ENCODE results near the gene EIF2D.
"Not testable (repeated sequence)": the region's sequence is repeated elsewhere in the genome, so short reads cannot be mapped to it uniquely, and the experiment has no call there.

The EIF2D gene

DNA sequence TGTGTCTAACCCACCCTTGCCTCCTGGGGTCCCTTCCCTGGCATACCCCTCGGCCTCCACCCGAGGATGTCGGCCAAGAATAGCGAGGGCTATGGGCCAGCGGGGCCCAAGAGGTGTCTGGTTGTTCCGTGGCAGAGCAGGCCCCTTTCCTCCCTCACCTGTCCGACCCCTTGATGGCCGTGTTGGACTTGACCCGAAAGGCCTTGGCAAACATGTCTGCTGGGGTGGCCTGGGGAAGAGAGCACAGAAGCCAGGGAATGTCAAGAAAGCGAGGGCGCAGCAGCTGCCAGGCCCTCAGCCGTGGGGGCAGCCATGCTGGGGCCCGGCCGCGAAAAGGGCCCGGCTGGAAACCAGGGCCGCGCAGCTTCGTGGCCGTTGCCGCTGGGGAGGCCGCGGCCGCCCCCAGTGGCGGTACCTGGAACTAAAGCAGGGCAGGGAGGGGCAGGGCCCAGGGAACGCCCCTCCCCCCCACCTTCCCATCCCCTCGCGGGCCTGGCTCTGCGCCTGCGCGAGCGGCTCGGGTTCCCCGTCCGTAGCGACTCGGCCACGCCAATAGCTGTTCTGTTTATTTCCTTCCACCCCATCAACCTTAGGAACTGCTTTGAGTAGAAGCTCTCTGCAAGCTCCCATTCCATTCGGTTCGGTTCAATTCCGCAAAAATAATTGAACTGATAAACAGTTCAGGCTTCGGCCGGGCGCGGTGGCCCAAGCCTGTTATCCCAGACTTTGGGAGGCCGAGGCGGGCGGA lies at the start of gene EIF2D:
EIF2D (minus strand) TSS at position 337 of the 748 bp plus-strand sequence; CDS start at position 214, 123 bp downstream.
- FAIRE-seq: no peak

DNA sequence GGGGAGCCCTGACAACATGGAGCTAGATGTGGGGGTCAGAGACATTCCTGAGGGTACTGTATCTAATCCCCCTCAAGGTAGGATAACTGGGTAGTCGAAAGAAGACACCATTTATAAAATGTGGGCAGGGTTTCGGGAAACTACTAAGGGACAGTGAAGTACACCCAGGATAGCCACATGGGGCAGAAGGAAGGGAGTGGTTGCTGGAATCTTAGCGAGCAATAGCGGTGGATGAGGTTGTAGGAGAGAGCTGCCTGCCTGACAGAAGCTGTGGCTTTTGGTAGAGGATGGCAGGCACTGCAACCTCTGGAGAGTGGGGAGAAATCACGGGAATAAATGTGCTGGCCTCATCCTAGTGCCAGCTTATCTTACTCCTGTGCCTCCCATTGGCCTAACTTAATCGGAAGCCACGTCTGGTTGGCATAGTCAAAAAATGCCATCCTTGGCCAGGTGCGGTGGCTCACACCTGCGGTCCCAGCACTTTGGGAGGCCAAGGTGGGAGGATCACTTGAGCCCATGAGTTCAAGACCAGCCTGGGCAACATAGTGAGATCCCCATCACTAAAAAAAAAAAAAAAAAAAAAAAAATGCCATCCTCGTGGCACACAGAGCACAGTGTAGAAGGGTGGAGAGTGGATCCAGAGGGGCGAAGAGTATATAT lies 49.0 kb upstream of the EIF2D start:
- FAIRE-seq (no peak), DNase-seq (ENCODE audit: low spot score) (no peak)

More for the DNA sequence above, at the start of gene EIF2D:
- DNase-seq (ENCODE audit: low spot score): peak; percentile 83

GRCh38 chr1:206660136-206660535 lies 47.9 kb upstream of the EIF2D start:
- DNase-seq (ENCODE audit: low spot score) (no peak), FAIRE-seq (no peak)

GRCh38 chr1:206658981-206659273 lies 46.7 kb upstream of the EIF2D start:
- FAIRE-seq (no peak), DNase-seq (ENCODE audit: low spot score) (no peak)

DNA sequence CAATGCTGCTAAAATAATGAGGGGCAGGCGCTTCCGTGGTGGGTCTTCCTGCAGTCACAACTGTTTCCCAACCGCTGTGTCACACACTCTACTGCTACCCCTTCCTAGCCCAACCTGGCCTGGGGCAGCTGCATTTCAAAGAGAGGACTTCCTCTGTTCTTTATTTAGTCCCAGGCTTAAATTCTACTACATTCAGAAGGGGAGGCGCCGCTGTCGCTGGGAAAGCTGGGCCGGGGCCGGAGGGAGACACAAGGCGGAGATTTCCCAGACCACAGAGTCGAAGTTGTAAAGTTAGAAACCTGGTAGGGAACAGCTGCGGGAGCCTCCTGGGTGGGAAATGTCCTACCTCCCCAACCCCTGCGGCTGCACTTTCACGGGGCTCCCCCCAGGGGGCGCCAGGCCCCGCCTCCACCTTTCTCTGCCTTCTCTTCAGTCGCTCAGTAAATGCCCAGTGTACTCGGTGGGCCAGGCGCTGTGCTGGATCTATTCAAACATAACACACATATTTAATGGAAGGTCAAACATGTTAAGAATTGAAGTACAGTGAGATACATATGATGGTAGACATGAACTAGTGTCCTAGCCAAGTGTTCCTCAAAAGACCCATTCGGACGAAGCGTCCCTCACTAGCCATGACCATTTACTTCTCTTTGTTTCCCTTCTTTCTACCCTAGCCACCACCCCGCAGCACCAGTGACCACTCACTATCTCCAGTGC lies 46.2 kb upstream of the EIF2D start:
- no peak for DNase-seq (ENCODE audit: low spot score)
- FAIRE-seq: no peak

GRCh38 chr1:206657751-206658150 lies 45.5 kb upstream of the EIF2D start:
- FAIRE-seq (no peak), DNase-seq (ENCODE audit: low spot score) (no peak)

- no peak for DNase-seq (ENCODE audit: low spot score)
- no peak for FAIRE-seq
Observed at GRCh38 chr1:206656936-206657335, 44.7 kb upstream of the EIF2D start.

DNA sequence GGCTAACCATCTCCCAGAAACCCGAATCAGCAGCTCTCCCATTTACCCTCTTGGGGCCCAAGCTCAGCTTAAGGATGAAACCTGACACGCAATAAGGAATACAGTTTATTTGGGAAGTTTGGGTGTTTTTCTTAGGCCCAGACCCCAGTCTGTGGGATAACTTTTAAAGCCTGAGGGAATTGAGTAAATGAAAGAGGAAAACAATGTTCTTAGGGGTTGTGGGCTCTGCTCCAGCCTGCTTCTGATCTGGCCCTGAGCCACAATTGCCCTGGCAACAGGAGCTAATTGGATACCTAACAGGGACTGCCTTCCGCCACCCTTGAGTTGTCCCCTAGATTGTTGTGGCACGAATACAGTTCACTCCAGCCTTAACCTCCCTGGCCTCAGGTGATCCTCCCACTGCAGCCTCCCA lies 43.2 kb upstream of the EIF2D start:
- DNase-seq (ENCODE audit: low spot score): no peak
- FAIRE-seq: no peak

DNA sequence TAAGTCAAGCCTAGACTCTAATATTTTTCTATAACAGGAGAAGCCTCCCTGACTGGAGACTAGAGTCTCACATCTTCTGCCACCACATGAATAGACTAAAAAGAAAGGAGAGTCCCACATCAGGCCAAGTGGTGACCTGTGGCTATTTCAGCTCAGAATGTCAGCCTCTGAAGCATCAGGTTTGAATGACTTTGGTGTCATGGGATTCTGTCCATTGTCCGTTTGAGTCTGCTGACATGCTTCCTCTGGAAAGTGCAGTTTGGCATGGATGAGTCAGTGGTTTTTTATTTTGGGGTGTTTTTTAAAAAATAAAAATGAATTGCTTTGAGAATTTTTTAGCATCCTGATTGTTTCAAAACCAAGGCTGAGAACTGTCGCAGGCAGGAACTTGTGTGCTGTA lies 42.6 kb upstream of the EIF2D start:
- no peak for DNase-seq (ENCODE audit: low spot score)
- no peak for FAIRE-seq

DNA sequence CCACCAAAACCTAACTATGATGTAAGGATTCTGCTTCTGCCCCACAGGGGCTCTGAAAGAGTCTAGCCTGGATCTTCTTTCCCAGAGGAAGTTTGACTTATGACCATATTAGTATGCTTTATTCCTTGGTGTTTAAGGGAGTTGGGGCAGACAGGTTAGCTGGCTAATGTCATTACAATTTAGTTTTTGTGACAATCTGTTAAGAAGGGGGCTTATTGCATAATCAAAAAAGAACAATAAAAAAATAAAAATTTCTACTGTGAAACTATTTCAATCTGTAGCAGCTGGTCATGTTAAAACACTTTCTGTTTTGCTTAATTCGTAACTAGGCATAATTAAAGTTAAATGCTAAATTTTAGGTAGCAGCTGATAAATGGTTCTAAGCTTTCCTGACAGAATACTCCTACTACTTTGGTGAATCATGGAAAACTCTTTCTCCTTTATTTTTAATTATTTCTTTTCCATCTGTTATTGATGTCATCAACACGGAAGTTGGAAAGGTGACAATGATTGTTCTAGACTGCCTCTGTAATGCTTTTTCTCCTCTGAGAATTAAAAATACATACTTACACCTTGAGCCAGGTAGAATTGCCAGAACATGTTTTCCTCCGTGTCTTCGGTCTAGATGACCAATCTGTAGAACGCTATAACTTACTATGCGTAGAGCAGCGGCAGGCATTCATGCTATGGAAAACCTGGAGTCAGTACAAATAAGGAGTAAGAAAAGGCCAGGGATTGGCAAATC lies 41.6 kb upstream of the EIF2D start:
- FAIRE-seq: no peak
- no peak for DNase-seq (ENCODE audit: low spot score)

DNA sequence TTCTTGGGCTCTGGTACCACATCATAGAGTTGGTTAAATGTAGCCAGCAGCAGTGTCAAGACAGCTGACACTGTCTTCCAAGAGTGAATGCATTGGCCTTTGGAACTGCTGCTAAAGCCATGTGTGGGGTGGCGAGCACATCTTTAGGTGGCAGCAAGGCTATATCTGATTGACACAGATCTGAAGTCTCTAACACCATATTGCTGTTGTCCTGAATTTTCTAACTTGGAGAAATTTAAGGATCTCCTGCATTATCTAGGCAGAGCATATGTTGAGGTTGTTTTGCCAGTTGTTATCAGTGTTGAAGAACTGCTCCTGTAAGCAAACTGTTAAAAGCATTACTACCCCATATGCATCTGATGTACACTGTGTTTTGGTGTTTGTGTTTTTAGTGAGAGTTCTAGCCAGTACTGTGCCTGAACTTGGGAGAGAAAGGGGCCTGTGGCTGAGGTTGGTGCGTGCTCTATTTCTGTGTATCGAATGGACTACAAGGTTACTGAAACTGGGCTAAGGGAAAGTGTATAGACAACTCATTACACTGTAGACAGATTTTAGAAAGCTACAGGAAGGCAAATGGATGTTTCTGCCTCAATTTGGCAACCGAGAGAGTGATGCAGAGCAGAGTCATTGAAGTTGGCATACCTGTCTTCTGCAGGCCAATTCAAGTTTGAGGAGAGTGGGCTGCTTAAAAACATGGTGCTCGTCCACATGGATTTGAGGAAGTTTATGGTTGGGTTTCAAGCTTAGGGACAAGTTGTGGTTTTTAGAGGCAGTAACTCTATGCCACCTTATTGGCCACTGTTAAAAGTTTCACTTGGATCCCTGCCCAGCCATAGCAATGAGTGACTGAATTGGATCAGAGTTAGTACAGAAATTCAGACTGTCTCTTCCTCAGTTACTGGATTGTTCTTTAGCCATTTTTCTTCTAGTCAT lies 40.0 kb upstream of the EIF2D start:
- FAIRE-seq (no peak), DNase-seq (ENCODE audit: low spot score) (peak; percentile 17)

DNA sequence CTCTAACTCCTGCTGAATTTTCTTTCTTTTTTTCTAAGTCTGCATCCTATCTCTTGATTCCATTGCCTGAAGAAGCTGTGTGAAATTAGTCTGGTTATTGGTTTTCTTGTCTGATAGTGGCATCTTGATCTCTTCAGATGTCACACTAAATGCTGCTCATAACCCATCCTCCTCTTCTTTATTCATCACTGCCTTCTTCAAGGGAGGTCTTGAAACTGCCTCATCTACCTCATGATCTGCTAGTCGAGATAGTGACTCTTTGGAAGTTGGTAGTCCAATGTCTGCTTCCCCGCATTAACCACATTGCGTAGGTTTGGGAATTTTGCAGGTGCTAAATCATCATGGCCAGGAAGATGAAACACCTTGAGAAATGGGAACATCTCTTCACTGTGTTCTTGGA lies 38.7 kb upstream of the EIF2D start:
- DNase-seq (ENCODE audit: low spot score) (no peak), FAIRE-seq (no peak)

DNA sequence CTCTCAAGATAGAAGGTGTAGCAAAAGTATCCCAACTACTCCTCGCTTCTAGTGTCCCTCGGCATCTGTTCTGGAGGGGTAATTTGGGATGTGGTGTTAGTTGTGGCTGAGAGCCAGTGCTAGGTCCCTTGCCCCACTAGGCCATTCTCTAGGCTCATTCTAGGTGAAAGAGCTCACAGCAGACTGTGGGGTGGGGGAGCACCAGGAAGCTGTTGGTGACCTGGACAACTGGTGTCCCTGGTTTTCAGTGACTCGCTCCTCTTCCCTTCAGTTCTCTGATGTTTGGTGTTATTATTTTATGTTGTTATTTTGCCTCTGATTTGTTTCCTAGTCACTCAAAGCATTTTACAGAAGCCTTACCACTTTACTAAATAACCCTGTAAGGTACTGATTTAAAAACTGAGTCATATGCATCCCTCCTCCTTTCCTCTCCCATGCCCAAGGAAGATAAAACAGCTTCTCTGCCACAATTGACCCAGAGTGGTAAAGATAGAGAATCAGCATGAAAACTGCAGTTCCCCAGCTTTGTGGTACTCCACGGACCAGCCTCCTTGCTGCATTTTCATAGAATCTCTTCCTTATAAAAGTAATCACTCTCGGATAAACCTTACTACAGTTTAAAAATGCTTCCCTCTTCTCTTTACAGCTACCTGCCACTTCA lies 37.1 kb upstream of the EIF2D start:
- FAIRE-seq: no peak
- no peak for DNase-seq (ENCODE audit: low spot score)

DNA sequence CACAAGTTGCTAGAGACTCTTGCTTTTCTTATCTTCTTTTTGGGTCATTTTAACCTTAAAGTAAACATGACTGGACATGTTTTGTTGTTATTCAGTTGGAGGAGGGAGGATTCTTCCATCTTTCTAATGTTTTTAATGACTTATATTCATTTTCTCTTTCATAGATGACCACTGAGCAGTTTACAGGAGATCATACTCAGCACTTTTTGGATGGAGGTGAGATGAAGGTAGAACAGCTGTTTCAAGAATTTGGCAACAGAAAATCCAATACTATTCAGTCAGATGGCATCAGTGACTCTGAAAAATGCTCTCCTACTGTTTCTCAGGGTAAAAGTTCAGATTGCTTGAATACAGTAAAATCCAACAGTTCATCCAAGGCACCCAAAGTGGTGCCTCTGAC lies 35.0 kb upstream of the EIF2D start:
- no peak for DNase-seq (ENCODE audit: low spot score)
- no peak for FAIRE-seq

DNA sequence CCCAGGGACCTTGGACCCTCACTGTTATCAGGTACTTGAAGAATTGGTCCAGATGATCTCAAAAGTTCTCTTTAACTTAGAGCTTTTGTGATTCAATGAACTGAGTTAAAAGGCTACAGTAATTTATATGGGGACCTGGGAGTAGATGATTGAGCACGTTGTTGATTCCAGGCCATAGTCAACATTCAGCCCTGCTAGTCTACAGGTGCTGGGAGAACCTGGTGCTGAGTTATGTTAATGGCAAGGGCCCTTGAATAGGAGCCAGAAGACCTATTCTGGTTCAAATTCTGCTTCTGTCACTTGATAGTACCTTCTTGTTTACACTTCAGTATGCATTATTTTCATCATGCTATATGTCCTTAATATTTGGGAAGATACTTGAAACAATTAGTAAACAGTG lies 34.2 kb upstream of the EIF2D start:
- no peak for FAIRE-seq
- DNase-seq (ENCODE audit: low spot score): no peak

DNA sequence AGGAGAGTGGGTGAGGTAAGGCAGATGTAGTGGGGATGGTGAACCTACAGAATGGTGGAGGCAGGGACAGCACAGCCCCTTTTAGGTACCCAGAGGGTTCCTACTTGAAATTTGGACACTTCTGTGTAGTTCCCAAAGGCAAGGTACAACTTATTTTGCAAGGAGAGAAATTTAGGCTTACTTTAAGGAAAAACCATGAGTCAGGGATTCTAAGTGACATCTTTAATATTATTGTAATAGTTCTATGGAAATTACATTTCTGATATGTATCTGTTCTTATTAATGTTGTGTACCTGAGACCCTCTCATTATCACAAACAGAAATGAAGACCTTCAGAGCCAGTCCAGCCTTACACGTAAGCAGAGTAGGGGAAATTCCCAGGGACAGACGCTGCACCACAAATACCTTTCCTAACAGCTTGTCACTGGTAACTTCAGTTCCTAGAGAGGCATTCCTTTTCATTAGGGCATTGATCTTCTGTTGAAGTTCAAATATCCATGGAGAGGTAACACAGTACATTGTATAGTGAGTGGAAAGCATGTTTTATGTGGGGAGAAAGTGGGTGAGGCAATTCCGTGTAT lies 30.9 kb upstream of the EIF2D start:
- FAIRE-seq (no peak), DNase-seq (ENCODE audit: low spot score) (no peak)

- not testable (repeated sequence) for FAIRE-seq; DNase-seq (ENCODE audit: low spot score)
Observed at GRCh38 chr1:206642074-206642473, 29.8 kb upstream of the EIF2D start.

DNA sequence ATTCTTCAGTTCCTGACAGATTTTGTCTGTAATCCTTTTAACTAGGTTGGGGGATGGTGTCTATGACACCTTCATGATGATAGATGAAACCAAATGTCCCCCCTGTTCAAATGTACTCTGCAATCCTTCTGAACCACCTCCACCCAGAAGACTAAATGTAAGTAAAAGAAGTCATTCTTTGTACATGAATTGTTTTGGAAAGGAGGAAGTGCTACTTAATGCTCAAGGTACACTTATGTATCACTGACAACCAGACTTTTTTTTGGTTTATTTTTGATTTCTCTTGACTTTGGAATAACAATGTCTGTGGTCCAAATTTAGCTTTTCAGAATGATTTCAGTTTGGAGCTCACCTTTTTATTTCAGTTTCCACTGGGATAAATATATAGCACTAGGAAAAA lies 25.3 kb upstream of the EIF2D start:
- FAIRE-seq (no peak), DNase-seq (ENCODE audit: low spot score) (no peak)

GRCh38 chr1:206636671-206637070 lies 24.4 kb upstream of the EIF2D start:
- DNase-seq (ENCODE audit: low spot score) (no peak), FAIRE-seq (peak; percentile 36)

GRCh38 chr1:206635978-206636345 lies 23.7 kb upstream of the EIF2D start:
- FAIRE-seq: no peak
- DNase-seq (ENCODE audit: low spot score): no peak

Measured in RCC 7860 (cell line).